Transverse colon (tissue), 4 donors: Measurements from ENCODE around the gene XPNPEP3.

Experiments used
- CTCF ChIP-seq, 5 experiments: fragments of 200-600 bp in 3 of 5; fragments of 450-650 bp in 2 of 5; sonication (generic) in 3 of 5; IDR thresholded peaks; 1 replicate in 2 of 5; 2 replicates in 3 of 5; pipeline ENCODE4 v1.5.1; 2016 to 2017; ENCODE audit warnings: antibody characterized with exemption in 5 of 5, inconsistent platforms in 3 of 5, mild to moderate bottlenecking in 2 of 5, moderate library complexity in 1 of 5
- EP300 ChIP-seq: sonication (generic); formaldehyde crosslinking; IDR thresholded peaks from one replicate; pipeline ENCODE4 v1.6.1; 2017; ENCODE audit warnings: antibody characterized with exemption, low read depth
- POLR2A ChIP-seq: fragments of 450-650 bp; IDR thresholded peaks from one replicate; pipeline ENCODE4 v1.6.1; 2016; ENCODE audit warnings: antibody characterized with exemption, mild to moderate bottlenecking, moderate library complexity
- POLR2AphosphoS5 ChIP-seq, 3 donors: sonication (generic); formaldehyde crosslinking; IDR thresholded peaks; one replicate each; pipeline ENCODE4 v1.6.1; 2016; ENCODE audit warnings: antibody characterized with exemption in 3 of 3

DNA sequence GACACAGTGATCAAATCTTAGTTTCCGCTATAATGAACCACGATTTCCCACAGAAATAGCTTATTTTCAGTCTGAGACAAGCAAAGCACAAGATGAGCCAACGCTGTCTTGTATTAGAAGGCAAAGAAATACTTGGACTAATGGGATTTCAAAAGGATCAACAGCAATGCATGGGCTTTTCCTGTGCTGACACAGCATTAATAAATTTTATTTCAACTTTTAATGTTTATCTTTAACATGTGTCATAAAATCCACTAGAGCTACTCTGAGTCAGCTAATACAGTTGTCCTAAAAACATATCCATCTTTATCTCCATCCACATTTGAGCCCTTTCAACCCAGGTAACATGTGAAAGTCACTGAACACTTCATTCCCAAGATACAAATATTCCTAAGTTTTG is 22.3 kb upstream of the XPNPEP3 start:
- TF ChIP-seq POLR2A (no peak), EP300 (no peak), CTCF (IDR thresholded peaks at IDR 0.05) (no peak), POLR2AphosphoS5 (IDR thresholded peaks at IDR 0.05) (no peak)
